ENCODE results near the gene SIGLEC15. TPM values are rescaled to one million over a fixed set of nuclear protein-coding genes. Genes with fewer than 3 reads are reported as not detected.

SIGLEC15 gene
- total and polyA plus RNA-seq, 2 donors (not counting 1 experiment from before 2014, with no cell fraction given): 0.19 to 1.5 TPM

GRCh38 chr18:45852631-45853030, 27.2 kb downstream of the SIGLEC15 start:
- no peak for DNase-seq (ENCODE audit: low read depth in 2 of 2)

DNA sequence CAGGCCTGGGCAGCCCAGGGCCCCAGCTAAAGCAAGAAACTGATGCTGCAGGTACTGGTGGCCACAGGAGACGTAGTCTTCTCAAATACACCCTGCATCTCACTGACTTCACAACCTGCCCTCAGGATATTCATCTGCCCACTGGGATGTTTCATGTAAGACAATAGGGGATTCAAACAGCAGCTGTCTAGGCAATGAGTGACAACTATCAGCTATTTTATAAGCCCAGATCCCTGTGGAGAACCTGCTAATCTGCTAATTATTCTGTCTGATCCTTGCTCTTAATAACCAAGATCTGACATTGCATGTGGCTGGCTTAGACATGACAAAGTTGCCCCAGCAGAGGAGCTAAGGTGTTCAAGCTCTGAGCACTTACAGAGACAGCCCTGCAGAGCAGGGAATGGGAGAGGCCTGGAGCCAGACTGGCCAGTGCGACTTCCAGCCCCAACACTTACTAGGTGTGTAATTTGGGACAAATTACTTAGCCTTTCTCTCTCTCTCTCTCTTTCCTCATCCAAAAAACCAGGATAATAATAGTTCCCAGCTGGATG, 28.6 kb downstream of the SIGLEC15 start:
- Histone ChIP-seq H3K4me1 (ENCODE audit: control insufficient read depth, extremely low read depth, insufficient read depth, low read length) (peaks cover 3% of the 10 kb centered on the region), H3K36me3 (ENCODE audit: control insufficient read depth, insufficient read depth, low read length) (peaks cover 28% of the 10 kb centered on the region), H3K4me2 (ENCODE audit: extremely low read depth, insufficient read depth, low read length) (no peak overlapping the region), H4K20me1 (ENCODE audit: control insufficient read depth, extremely low read depth, insufficient read depth, low read length) (no peaks in the 10 kb centered on the region), H3K79me2 (ENCODE audit: control insufficient read depth, insufficient read depth, low read length) (no peaks in the 10 kb centered on the region), H3K9me3 (ENCODE audit: control insufficient read depth, insufficient read depth, low read depth, low read length) (no peaks in the 10 kb centered on the region), H3K27me3 (ENCODE audit: control insufficient read depth, insufficient read depth, low read length) (no peaks in the 10 kb centered on the region), H3K27ac (ENCODE audit: insufficient read depth, low read length) (no peak overlapping the region), H2AFZ (ENCODE audit: low read length) (no peak overlapping the region), H3K9ac (ENCODE audit: insufficient read depth, low read length) (no peak overlapping the region), H3K4me3 (replicated peaks in 1 of 4; ENCODE audit: control extremely low read depth in 1 of 4, insufficient read depth in 1 of 4, low read depth in 3 of 4, low read length in 4 of 4) (no peak overlapping the region)
- DNase-seq (ENCODE audit: low read depth in 2 of 2): no peak
- TF ChIP-seq, protein P1, sequence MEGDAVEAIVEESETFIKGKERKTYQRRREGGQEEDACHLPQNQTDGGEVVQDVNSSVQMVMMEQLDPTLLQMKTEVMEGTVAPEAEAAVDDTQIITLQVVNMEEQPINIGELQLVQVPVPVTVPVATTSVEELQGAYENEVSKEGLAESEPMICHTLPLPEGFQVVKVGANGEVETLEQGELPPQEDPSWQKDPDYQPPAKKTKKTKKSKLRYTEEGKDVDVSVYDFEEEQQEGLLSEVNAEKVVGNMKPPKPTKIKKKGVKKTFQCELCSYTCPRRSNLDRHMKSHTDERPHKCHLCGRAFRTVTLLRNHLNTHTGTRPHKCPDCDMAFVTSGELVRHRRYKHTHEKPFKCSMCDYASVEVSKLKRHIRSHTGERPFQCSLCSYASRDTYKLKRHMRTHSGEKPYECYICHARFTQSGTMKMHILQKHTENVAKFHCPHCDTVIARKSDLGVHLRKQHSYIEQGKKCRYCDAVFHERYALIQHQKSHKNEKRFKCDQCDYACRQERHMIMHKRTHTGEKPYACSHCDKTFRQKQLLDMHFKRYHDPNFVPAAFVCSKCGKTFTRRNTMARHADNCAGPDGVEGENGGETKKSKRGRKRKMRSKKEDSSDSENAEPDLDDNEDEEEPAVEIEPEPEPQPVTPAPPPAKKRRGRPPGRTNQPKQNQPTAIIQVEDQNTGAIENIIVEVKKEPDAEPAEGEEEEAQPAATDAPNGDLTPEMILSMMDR (conservative IDR thresholded peaks at IDR 0.05 in 1 of 2, IDR thresholded peaks at IDR 0.05 in 1 of 2; ENCODE audit: low read depth in 1 of 2, low read length in 2 of 2): no peak
- TF ChIP-seq EZH2 (IDR thresholded peaks at IDR 0.05; ENCODE audit: low read length, missing control alignments): no peak

More at GRCh38 chr18:45852631-45853030, 27.2 kb downstream of the SIGLEC15 start:
- Histone ChIP-seq H4K20me1 (ENCODE audit: control insufficient read depth, extremely low read depth, insufficient read depth, low read length) (no peaks in the 10 kb centered on the region), H3K79me2 (ENCODE audit: control insufficient read depth, insufficient read depth, low read length) (no peaks in the 10 kb centered on the region), H3K9ac (ENCODE audit: insufficient read depth, low read length) (no peak overlapping the region), H2AFZ (ENCODE audit: low read length) (no peak overlapping the region), H3K27ac (ENCODE audit: insufficient read depth, low read length) (no peak overlapping the region), H3K9me3 (ENCODE audit: control insufficient read depth, insufficient read depth, low read depth, low read length) (no peaks in the 10 kb centered on the region), H3K4me1 (ENCODE audit: control insufficient read depth, extremely low read depth, insufficient read depth, low read length) (peaks cover 3% of the 10 kb centered on the region), H3K4me3 (replicated peaks in 1 of 4; ENCODE audit: control extremely low read depth in 1 of 4, insufficient read depth in 1 of 4, low read depth in 3 of 4, low read length in 4 of 4) (no peak overlapping the region), H3K4me2 (ENCODE audit: extremely low read depth, insufficient read depth, low read length) (no peak overlapping the region), H3K36me3 (ENCODE audit: control insufficient read depth, insufficient read depth, low read length) (peaks cover 23% of the 10 kb centered on the region), H3K27me3 (ENCODE audit: control insufficient read depth, insufficient read depth, low read length) (no peaks in the 10 kb centered on the region)
- TF ChIP-seq, protein P1 (conservative IDR thresholded peaks at IDR 0.05 in 1 of 2, IDR thresholded peaks at IDR 0.05 in 1 of 2; ENCODE audit: low read depth in 1 of 2, low read length in 2 of 2): no peak
- TF ChIP-seq EZH2 (IDR thresholded peaks at IDR 0.05; ENCODE audit: low read length, missing control alignments): no peak

- no peak overlapping the region for H2AFZ ChIP-seq (ENCODE audit: low read length)
- H3K9ac ChIP-seq (ENCODE audit: insufficient read depth, low read length): no peak overlapping the region
- H3K79me2 ChIP-seq (ENCODE audit: control insufficient read depth, insufficient read depth, low read length): no peaks in the 10 kb centered on the region
- H3K4me1 ChIP-seq (ENCODE audit: control insufficient read depth, extremely low read depth, insufficient read depth, low read length): peaks cover 1% of the 10 kb centered on the region
- no peaks in the 10 kb centered on the region for H3K27me3 ChIP-seq (ENCODE audit: control insufficient read depth, insufficient read depth, low read length)
- TF ChIP-seq, protein P1 (conservative IDR thresholded peaks at IDR 0.05 in 1 of 2, IDR thresholded peaks at IDR 0.05 in 1 of 2; ENCODE audit: low read depth in 1 of 2, low read length in 2 of 2): no peak
- no peak for TF ChIP-seq EZH2 (IDR thresholded peaks at IDR 0.05; ENCODE audit: low read length, missing control alignments)
- H3K4me3 ChIP-seq (replicated peaks in 1 of 4; ENCODE audit: control extremely low read depth in 1 of 4, insufficient read depth in 1 of 4, low read depth in 3 of 4, low read length in 4 of 4): no peak overlapping the region
- DNase-seq (ENCODE audit: low read depth in 2 of 2): peak; percentile 81 to 90
- peaks cover 23% of the 10 kb centered on the region for H3K36me3 ChIP-seq (ENCODE audit: control insufficient read depth, insufficient read depth, low read length)
- H4K20me1 ChIP-seq (ENCODE audit: control insufficient read depth, extremely low read depth, insufficient read depth, low read length): no peaks in the 10 kb centered on the region
- H3K9me3 ChIP-seq (ENCODE audit: control insufficient read depth, insufficient read depth, low read depth, low read length): no peaks in the 10 kb centered on the region
- H3K4me2 ChIP-seq (ENCODE audit: extremely low read depth, insufficient read depth, low read length): no peak overlapping the region
- H3K27ac ChIP-seq (ENCODE audit: insufficient read depth, low read length): no peak overlapping the region
These were observed 31.1 kb downstream of the SIGLEC15 start for GRCh38 chr18:45856531-45856930.
